ENCODE measurements around the gene GOLGA6A.

- TF ChIP-seq TEAD4 (CRISPR knock-in tag; IDR thresholded peaks at IDR 0.05) (no peak), FOXJ3 (CRISPR knock-in tag; IDR thresholded peaks at IDR 0.05; ENCODE audit: borderline replicate concordance) (no peak)
- TF ChIP-seq, protein P1, sequence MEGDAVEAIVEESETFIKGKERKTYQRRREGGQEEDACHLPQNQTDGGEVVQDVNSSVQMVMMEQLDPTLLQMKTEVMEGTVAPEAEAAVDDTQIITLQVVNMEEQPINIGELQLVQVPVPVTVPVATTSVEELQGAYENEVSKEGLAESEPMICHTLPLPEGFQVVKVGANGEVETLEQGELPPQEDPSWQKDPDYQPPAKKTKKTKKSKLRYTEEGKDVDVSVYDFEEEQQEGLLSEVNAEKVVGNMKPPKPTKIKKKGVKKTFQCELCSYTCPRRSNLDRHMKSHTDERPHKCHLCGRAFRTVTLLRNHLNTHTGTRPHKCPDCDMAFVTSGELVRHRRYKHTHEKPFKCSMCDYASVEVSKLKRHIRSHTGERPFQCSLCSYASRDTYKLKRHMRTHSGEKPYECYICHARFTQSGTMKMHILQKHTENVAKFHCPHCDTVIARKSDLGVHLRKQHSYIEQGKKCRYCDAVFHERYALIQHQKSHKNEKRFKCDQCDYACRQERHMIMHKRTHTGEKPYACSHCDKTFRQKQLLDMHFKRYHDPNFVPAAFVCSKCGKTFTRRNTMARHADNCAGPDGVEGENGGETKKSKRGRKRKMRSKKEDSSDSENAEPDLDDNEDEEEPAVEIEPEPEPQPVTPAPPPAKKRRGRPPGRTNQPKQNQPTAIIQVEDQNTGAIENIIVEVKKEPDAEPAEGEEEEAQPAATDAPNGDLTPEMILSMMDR (IDR thresholded peaks at IDR 0.05) = no peak
- TF ChIP-seq, protein P2, sequence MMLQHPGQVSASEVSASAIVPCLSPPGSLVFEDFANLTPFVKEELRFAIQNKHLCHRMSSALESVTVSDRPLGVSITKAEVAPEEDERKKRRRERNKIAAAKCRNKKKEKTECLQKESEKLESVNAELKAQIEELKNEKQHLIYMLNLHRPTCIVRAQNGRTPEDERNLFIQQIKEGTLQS (CRISPR knock-in tag; conservative IDR thresholded peaks at IDR 0.05) = no peak
- TF ChIP-seq, protein P3, sequence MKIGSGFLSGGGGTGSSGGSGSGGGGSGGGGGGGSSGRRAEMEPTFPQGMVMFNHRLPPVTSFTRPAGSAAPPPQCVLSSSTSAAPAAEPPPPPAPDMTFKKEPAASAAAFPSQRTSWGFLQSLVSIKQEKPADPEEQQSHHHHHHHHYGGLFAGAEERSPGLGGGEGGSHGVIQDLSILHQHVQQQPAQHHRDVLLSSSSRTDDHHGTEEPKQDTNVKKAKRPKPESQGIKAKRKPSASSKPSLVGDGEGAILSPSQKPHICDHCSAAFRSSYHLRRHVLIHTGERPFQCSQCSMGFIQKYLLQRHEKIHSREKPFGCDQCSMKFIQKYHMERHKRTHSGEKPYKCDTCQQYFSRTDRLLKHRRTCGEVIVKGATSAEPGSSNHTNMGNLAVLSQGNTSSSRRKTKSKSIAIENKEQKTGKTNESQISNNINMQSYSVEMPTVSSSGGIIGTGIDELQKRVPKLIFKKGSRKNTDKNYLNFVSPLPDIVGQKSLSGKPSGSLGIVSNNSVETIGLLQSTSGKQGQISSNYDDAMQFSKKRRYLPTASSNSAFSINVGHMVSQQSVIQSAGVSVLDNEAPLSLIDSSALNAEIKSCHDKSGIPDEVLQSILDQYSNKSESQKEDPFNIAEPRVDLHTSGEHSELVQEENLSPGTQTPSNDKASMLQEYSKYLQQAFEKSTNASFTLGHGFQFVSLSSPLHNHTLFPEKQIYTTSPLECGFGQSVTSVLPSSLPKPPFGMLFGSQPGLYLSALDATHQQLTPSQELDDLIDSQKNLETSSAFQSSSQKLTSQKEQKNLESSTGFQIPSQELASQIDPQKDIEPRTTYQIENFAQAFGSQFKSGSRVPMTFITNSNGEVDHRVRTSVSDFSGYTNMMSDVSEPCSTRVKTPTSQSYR (CRISPR knock-in tag; IDR thresholded peaks at IDR 0.05) = no peak
Observed at GRCh38 chr15:74062671-74063070, 19.7 kb downstream of the GOLGA6A start.
